Neural progenitor cell (in vitro differentiated cells): ENCODE data around the gene PAEP.

Source experiments
- CTCF ChIP-seq: fragments of 200-600 bp; sonication (generic); IDR thresholded peaks from 2 replicates; pipeline ENCODE4 v1.5.1; 2017; ENCODE audit warnings: antibody characterized with exemption, mild to moderate bottlenecking
- EZH2 ChIP-seq: fragments of 200-600 bp; sonication (generic); IDR thresholded peaks from 2 replicates; pipeline ENCODE4 v1.6.1; 2017; ENCODE audit warnings: antibody characterized with exemption, mild to moderate bottlenecking, moderate library complexity

DNA sequence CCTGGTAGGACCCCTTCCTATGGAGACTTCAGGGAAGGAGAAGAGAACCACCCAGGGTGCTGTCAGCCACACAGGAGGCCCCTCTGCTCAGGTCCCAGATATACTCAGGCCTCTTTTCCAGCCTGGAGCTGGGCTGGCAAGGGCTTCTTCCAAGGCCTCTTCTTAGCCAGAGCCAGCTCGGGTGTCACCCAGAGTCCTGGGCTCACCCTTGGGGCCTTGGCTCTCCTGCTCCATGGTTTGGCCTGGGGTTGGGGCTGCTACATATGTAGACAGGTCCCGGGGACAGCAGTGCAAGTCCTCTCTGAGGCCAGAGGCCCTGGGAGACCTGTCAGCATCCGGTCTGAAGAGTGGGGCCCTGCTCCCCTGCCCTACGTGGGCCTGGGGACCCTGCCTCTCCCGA, 22.8 kb downstream of the PAEP start:
- TF ChIP-seq EZH2 (no peak), CTCF (no peak)
